ENCODE measurements around the gene KHK. TPM values are rescaled to one million over a fixed set of nuclear protein-coding genes. Genes with fewer than 3 reads are reported as not detected.

Gene KHK
- total and polyA plus RNA-seq, 9 of the 15 experiments (the other 6 are each of a cell fraction or from before 2014, with no cell fraction given), result 1.5 to 10.7 (median 5.2) TPM

- TF ChIP-seq MITF (IDR thresholded peaks at IDR 0.05) (no peak), TOE1 (IDR thresholded peaks at IDR 0.05; ENCODE audit: borderline replicate concordance) (no peak; the same call in 1 of the 2 replicates), TOE1 (CRISPR knock-in tag; IDR thresholded peaks at IDR 0.05; ENCODE audit: borderline replicate concordance, low read depth) (no peak), POLR2AphosphoS5 (IDR thresholded peaks at IDR 0.05; ENCODE audit: control insufficient read depth, insufficient read depth, low read depth, low read length) (no peak), NR3C1 (CRISPR knock-in tag; IDR thresholded peaks at IDR 0.05) (no peak), SMAD2 (IDR thresholded peaks at IDR 0.05; ENCODE audit: low read depth, low read length) (no peak), MYC (IDR thresholded peaks at IDR 0.05; ENCODE audit: low read depth, low read length) (no peak), MYC (CRISPR knock-in tag; IDR thresholded peaks at IDR 0.05; ENCODE audit: borderline replicate concordance, low read depth) (no peak), DIDO1 (tag; IDR thresholded peaks at IDR 0.05; ENCODE audit: low read depth) (no peak), HMG20B (CRISPR knock-in tag; IDR thresholded peaks at IDR 0.05) (no peak), TEAD1 (CRISPR knock-in tag; IDR thresholded peaks at IDR 0.05) (no peak), BDP1 (IDR thresholded peaks at IDR 0.05; ENCODE audit: insufficient read depth, insufficient read length) (peak; percentile 81), MXI1 (IDR thresholded peaks at IDR 0.05; ENCODE audit: low read depth, low read length) (no peak), BHLHE40 (IDR thresholded peaks at IDR 0.05; ENCODE audit: low read length) (no peak), SIRT6 (IDR thresholded peaks at IDR 0.05; ENCODE audit: low read depth, low read length) (no peak), CREB5 (CRISPR knock-in tag; IDR thresholded peaks at IDR 0.05) (no peak), ZNF398 (CRISPR knock-in tag; IDR thresholded peaks at IDR 0.05) (no peak), TAF7 (tag; IDR thresholded peaks at IDR 0.05) (no peak), CHCHD3 (CRISPR knock-in tag; IDR thresholded peaks at IDR 0.05) (no peak), BRCA1 (IDR thresholded peaks at IDR 0.05) (no peak), BRCA1 (CRISPR knock-in tag; IDR thresholded peaks at IDR 0.05) (no peak), SP1 (CRISPR knock-in tag; IDR thresholded peaks at IDR 0.05) (no peak; the same call in 1 of the 2 replicates), KHSRP (IDR thresholded peaks at IDR 0.05) (no peak), TCF7L2 (IDR thresholded peaks at IDR 0.05; ENCODE audit: low read depth, low read length) (no peak), RBBP5 (IDR thresholded peaks at IDR 0.05; ENCODE audit: borderline replicate concordance, insufficient read depth, low read length, poor library complexity, severe bottlenecking) (no peak), ZNF780A (CRISPR knock-in tag; IDR thresholded peaks at IDR 0.05) (no peak)
Measured at GRCh38 chr2:27050281-27050995, 36.1 kb upstream of the KHK start (continued).
